H1 (cell line): ENCODE data around the gene ZW10. TPM values are rescaled to one million over a fixed set of nuclear protein-coding genes. Genes with fewer than 3 reads are reported as not detected.

Source experiments
- ASH2L ChIP-seq: fragments of 200-600, 300-600 bp; sonication (generic); IDR thresholded peaks from one replicate; pipeline ENCODE4 v1.7.1; 2017; ENCODE audit warnings: low read length
- EGR1 ChIP-seq: IDR thresholded peaks from 2 replicates; pipeline ENCODE4 v1.6.1; 2011; ENCODE audit warnings: low read depth, low read length, borderline replicate concordance
- GTF2F1 ChIP-seq: IDR thresholded peaks from 2 replicates; pipeline ENCODE4 v1.6.1; 2012; ENCODE audit warnings: low read depth, low read length, improper control_type of control experiment, borderline replicate concordance
- RBBP5 ChIP-seq: IDR thresholded peaks from 2 replicates; pipeline ENCODE4 v1.7.1; 2012; ENCODE audit warnings: low read depth, mild to moderate bottlenecking, inconsistent platforms, low read length, moderate library complexity, borderline replicate concordance
- TAF7 ChIP-seq: optimal IDR thresholded peaks from 2 replicates; pipeline ENCODE3; 2011; ENCODE audit warnings: low read depth, mild to moderate bottlenecking, inconsistent platforms, low read length, moderate library complexity, borderline replicate concordance
- TCF12 ChIP-seq: IDR thresholded peaks from 2 replicates; pipeline ENCODE4 v1.6.1; 2011; ENCODE audit warnings: low read depth, mild to moderate bottlenecking, low read length
- USF2 ChIP-seq: IDR thresholded peaks from 2 replicates; pipeline ENCODE4 v1.6.1; 2011; ENCODE audit warnings: low read length, improper control_type of control experiment
- YY1 ChIP-seq: IDR thresholded peaks from 2 replicates; pipeline ENCODE4 v1.6.1; 2011; ENCODE audit warnings: low read depth, mild to moderate bottlenecking, low read length
- polyA plus RNA-seq, 7 experiments: library from polyadenylated mRNA; depleted of rRNA in 3 of 7; stranded (reverse) in 5 of 7; unstranded in 2 of 7; fragments of >200 nt in 5 of 7; fragments of 200-250 nt in 2 of 7; gene quantifications; 1 replicate in 5 of 7; 2 replicates in 1 of 7; 4 replicates in 1 of 7; pipeline versions ENCODE4 v1.2.1 to v1.2.3, GENCODE V29; 2011 to 2013; ENCODE audit warnings: missing spikeins in 2 of 7, mixed read lengths in 2 of 7
- total RNA-seq: library from RNA; stranded (reverse); fragmentation: NEBNext Ultra II Directional; extraction: Animal tissue kit (Norgen Biotek cat#: 25700); gene quantifications from 2 replicates; pipeline ENCODE4 v1.2.1, GENCODE V29; 2021
- TF ChIP-seq, protein P1 (sequence below): fragments of 300-600 bp; sonication (generic); IDR thresholded peaks from 2 replicates; pipeline ENCODE4 v1.7.1; 2012; ENCODE audit warnings: low read length, moderate library complexity, mild to moderate bottlenecking, inconsistent platforms; ENCODE audit not compliant: insufficient replicate concordance
- TF ChIP-seq, protein P2 (sequence below): IDR thresholded peaks from 2 replicates; pipeline ENCODE4 v1.6.1; 2012; ENCODE audit warnings: inconsistent platforms

Gene ZW10
- total and polyA plus RNA-seq, 2 of the 8 experiments (the other 6 are each of a cell fraction or from before 2014, with no cell fraction given) = 9.0 to 25.3 TPM

- TF ChIP-seq, protein P1, sequence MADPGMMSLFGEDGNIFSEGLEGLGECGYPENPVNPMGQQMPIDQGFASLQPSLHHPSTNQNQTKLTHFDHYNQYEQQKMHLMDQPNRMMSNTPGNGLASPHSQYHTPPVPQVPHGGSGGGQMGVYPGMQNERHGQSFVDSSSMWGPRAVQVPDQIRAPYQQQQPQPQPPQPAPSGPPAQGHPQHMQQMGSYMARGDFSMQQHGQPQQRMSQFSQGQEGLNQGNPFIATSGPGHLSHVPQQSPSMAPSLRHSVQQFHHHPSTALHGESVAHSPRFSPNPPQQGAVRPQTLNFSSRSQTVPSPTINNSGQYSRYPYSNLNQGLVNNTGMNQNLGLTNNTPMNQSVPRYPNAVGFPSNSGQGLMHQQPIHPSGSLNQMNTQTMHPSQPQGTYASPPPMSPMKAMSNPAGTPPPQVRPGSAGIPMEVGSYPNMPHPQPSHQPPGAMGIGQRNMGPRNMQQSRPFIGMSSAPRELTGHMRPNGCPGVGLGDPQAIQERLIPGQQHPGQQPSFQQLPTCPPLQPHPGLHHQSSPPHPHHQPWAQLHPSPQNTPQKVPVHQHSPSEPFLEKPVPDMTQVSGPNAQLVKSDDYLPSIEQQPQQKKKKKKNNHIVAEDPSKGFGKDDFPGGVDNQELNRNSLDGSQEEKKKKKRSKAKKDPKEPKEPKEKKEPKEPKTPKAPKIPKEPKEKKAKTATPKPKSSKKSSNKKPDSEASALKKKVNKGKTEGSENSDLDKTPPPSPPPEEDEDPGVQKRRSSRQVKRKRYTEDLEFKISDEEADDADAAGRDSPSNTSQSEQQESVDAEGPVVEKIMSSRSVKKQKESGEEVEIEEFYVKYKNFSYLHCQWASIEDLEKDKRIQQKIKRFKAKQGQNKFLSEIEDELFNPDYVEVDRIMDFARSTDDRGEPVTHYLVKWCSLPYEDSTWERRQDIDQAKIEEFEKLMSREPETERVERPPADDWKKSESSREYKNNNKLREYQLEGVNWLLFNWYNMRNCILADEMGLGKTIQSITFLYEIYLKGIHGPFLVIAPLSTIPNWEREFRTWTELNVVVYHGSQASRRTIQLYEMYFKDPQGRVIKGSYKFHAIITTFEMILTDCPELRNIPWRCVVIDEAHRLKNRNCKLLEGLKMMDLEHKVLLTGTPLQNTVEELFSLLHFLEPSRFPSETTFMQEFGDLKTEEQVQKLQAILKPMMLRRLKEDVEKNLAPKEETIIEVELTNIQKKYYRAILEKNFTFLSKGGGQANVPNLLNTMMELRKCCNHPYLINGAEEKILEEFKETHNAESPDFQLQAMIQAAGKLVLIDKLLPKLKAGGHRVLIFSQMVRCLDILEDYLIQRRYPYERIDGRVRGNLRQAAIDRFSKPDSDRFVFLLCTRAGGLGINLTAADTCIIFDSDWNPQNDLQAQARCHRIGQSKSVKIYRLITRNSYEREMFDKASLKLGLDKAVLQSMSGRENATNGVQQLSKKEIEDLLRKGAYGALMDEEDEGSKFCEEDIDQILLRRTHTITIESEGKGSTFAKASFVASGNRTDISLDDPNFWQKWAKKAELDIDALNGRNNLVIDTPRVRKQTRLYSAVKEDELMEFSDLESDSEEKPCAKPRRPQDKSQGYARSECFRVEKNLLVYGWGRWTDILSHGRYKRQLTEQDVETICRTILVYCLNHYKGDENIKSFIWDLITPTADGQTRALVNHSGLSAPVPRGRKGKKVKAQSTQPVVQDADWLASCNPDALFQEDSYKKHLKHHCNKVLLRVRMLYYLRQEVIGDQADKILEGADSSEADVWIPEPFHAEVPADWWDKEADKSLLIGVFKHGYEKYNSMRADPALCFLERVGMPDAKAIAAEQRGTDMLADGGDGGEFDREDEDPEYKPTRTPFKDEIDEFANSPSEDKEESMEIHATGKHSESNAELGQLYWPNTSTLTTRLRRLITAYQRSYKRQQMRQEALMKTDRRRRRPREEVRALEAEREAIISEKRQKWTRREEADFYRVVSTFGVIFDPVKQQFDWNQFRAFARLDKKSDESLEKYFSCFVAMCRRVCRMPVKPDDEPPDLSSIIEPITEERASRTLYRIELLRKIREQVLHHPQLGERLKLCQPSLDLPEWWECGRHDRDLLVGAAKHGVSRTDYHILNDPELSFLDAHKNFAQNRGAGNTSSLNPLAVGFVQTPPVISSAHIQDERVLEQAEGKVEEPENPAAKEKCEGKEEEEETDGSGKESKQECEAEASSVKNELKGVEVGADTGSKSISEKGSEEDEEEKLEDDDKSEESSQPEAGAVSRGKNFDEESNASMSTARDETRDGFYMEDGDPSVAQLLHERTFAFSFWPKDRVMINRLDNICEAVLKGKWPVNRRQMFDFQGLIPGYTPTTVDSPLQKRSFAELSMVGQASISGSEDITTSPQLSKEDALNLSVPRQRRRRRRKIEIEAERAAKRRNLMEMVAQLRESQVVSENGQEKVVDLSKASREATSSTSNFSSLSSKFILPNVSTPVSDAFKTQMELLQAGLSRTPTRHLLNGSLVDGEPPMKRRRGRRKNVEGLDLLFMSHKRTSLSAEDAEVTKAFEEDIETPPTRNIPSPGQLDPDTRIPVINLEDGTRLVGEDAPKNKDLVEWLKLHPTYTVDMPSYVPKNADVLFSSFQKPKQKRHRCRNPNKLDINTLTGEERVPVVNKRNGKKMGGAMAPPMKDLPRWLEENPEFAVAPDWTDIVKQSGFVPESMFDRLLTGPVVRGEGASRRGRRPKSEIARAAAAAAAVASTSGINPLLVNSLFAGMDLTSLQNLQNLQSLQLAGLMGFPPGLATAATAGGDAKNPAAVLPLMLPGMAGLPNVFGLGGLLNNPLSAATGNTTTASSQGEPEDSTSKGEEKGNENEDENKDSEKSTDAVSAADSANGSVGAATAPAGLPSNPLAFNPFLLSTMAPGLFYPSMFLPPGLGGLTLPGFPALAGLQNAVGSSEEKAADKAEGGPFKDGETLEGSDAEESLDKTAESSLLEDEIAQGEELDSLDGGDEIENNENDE = no peak
- TF ChIP-seq TAF7 (no peak), RBBP5 (no peak), YY1 (no peak), USF2 (no peak), GTF2F1 (no peak), EGR1 (no peak), TCF12 (no peak), ASH2L (no peak)
- TF ChIP-seq, protein P2, sequence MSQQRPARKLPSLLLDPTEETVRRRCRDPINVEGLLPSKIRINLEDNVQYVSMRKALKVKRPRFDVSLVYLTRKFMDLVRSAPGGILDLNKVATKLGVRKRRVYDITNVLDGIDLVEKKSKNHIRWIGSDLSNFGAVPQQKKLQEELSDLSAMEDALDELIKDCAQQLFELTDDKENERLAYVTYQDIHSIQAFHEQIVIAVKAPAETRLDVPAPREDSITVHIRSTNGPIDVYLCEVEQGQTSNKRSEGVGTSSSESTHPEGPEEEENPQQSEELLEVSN = no peak
Observed at GRCh38 chr11:113701491-113701890, 72.0 kb downstream of the ZW10 start (continued).
